HG03280 (cell line): ENCODE results near the gene KIAA1549.

ENCODE experiments used
- ATAC-seq: cut with Tn5 transposase; IDR thresholded peaks from one replicate; pipeline ENCODE4 v1.9.1; 2021; ENCODE audit warnings: mild to moderate bottlenecking, moderate library complexity; ENCODE audit not compliant: unreplicated experiment

Gene KIAA1549

DNA sequence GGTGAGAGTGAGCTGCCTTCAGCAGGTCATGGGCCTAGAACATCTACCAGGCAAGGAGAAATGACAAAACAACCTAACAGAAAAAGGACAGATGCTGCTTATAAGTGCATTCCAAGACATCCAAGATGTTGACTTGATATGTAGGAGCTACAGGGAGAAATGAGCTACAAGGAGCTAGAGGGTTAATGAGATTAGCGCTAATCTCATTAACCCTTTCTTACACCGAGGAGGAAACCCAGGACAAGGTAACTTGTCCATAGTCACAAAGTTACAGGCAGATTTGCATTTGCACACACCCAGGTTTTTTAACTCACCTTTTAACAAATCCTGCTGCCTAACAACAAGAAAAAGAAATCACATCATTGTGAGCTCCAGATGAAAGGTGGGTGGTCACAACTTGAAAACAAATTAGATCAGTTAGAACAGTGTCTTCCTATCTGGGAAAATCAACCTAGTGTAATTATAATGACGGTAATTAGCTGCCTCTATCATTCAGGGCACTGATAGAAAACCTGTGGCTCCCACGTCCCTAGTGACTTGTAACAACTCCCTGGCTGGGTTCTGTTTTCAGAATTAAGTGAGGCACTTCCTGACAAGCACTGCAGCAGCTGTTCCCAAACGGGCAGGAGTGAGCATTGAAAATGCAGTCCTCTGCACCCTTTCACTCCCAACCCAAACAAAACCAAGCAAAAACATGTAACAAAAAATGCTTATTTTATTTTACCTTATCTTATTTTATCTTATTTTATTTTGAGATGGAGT is 5.7 kb downstream of the KIAA1549 start:
- ATAC-seq: no peak

DNA sequence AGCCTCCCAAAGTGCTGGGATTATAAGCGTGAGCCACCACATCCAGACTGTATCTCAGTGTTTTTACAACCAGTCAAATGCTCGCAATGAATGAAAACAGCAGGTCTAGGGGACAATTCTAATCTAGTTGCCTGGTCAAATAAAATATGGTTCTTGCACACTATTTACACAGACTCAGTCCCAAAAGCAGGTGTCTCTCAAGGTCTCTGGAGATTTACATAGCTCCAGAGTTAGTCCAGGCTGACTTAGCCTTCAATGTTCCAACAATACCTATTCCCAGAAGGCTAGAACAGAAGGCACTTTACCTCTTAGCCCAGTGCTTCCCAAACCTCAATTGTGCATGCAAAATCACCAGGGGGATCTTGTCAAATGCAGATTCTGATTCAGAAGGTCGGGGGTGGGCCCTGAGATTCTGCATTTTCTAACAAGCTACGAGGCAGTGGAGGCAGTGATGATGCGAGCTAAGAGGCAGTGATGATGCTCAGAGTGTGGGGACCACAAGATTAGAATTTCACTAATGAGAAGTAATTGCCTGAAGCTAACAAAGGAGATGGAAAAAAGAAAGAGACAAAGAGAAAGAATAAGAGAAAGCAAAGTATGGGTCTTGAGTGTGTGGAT is 6.4 kb downstream of the KIAA1549 start:
- no peak for ATAC-seq

DNA sequence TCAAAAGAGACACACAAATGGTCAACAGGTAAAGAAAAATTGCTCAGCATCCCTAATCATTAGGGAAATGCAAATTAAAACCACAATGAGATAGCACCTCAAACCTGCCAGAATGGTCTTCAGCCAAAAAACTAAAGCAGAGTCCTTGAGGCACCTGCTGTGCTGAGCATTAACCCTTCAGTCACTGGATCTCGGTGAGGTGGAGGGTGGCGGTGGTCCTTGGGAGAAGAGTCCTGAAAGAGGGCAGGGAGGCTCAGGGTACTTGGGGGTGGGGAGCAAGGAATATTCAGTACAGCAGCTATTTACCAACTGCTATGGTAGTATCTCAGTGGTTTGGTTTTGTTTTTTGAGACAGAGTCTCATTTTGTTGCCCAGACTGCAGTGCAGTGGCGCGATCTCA is 7.1 kb downstream of the KIAA1549 start:
- no peak for ATAC-seq

DNA sequence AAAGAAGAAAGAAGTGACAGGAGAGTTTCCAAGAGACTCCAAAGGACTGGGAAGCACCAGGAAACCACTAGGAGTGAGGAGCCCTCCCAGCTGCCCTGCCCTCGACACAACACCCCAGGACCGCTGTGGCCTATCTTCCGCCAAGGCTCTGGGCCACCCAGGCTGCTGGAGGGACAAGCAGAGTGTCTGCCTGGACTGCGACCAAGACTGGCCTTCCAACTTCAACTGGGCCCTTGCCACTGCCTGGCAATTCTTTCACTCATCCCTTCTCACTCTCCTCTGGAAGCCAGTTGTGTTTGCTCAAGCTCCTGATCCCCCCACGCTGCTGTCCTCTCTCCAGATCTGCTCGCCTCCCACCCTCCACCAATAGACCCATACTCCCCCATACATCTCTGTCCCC is 10.2 kb downstream of the KIAA1549 start:
- ATAC-seq: no peak

DNA sequence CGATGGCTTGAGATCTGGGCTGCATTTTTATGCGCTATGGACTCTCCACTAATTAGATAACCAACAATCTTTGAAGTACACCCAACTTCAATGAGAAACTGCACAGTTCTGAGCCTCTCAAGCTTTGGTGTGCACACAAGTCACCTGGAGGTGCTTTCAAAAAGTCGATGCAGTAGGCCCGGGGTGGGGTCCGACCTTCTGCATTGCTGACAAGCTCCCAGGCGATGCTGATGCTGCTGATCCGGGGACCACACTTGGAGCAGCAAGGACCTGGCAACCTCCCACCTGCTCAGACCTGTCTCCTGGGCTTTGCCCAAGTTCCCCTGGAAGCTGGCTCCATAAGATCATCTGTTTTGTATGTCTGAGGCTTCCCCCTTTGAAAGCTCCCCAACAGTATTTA is 10.7 kb downstream of the KIAA1549 start:
- ATAC-seq: no peak

DNA sequence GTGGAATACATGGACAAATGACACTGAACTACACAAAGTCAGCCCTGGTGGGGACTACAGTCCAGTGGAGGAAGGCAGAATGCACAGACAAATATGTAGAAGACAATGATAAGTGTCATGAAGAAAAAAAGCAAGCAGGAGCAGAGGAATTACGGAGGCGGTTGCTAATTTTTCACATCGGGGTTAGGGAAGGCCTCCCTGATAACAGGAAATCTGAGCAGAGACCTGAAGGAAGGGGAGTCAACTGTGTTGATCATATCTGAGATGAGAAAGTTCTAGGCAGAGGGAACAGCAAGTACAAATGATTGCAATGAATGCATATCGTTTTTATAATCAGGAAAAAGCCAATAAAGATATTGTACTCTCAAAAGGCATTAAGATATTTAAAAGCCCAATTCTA is 14.0 kb downstream of the KIAA1549 start:
- ATAC-seq: no peak

DNA sequence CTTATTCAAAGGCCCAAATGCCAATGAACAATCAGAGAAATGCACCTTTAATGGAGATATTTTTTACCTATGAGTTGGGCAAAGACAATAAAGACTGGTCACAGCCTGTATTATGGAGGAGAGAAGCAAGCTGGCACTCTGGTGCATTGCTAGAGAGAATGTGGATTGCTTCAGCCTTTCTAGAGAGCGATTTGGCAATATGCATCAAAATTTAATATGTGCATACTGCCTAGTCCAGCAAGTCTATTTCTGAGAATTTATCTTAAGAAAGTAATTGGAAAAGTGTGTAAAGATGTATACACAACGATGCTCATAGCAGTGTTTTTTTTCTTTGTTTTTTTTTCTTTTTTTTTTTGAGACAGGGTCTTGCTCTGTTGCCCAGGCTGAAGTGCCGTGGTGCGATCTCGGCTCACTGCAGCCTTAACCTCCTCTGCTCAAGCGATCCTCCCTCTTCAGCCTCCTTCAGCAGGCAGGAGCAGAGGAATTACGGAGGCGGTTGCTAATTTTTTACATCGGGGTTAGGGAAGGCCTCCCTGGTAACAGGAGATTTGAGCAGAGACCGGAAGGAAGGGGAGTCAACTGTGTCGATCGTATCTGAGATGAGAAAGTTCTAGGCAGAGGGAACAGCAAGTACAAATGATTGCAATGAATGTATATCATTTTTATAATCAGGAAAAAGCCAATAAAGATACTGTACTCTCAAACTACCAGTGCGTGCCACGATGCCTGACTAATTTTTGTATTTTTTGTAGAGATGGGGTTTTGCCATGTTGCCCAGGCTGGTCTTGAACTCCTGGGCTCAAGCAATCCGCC is 16.4 kb downstream of the KIAA1549 start:
- no peak for ATAC-seq

DNA sequence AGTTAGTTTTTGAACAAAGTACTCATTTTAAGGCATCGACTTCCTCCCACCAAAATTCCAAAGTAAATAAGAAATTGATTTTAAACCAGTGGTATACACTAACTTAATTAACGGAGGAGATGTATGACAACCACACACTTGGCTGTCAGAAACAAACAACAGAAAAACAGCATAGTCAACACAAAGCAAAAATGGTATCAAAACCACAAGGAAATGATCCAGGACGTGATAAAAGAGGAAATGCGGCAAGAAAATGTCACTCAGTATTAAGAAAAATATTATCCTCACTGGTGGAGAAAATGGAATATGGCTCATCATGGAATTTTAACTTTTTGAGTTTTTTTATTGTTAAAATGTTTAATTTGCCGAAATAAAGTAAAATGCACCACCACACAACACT is 17.5 kb downstream of the KIAA1549 start:
- no peak for ATAC-seq

DNA sequence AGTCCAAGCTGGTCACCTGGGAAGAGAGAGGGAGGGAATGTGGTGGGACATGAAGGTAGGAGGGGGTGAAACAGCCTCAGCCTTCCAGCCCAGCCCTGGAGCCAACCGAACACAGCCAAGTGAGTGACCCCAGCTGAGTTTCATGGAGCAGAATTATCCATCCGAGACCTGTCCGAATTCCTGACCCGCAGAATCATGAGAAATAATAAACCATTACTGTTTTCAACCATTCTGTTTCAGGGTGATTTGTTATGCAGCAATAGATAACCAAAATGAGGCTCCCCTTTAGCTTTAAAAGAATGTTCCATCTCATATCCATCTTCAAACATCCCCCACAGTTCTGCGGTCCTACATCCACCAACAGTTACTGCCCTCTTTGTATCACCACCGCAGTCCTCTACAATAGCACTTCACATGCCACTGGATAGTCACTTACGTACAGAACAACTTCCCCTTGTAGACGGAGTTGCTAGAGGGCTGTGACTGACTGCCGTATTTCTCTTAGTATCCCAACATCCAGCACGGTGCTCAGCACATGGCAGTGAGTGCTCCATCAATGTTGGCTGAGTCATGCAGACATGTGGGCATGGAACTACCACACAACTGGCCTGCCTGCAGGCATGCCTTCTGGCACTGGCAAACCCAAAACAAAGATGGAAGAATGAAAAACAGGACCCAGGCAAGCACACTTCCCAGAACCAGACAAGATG is 18.5 kb downstream of the KIAA1549 start:
- ATAC-seq: no peak

DNA sequence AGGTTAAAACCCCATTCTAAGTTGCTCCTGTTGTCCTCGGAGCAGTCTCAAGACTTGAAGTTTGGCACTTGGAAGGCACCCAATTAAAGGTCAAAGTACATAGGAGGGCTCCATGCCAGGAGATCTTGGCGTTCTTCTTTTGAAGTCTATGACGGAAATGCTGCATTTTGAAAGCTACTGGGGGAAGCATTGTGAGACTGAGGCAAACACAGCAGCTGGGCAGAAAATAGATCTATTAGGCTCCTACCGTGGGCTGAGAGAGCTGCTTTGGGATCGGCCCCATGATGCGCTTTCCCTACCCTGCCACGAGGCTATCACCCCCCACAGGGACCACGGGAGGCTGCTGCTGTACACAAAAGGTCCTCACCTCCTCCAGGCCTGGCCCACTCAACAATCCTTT is 20.0 kb downstream of the KIAA1549 start:
- no peak for ATAC-seq

DNA sequence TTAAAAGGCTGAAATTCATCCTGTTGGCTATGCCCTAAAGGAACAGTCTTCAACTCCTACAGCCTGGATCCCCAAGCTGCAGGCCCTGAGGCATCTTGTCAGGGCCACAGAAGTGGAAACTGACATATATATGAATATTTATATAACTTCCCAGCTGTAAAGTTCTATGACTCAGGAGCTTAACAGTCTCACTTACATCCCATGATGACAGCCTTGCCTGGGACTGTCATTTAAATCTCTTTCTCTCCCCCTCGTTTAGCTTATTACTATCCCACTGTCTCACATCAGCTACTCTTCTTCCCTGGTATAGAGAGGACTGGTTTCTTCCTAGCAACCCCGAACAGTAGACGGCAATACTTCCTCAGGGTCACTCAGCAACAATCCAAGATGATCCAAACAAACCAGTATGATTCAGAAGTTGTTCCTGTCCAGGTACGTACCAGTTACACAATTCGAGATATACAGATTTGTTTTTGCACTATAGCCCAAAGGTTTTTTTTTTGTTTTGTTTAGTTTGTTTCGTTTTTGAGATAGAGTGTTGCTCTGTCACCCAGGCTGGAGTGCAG is 22.7 kb downstream of the KIAA1549 start:
- ATAC-seq: no peak

DNA sequence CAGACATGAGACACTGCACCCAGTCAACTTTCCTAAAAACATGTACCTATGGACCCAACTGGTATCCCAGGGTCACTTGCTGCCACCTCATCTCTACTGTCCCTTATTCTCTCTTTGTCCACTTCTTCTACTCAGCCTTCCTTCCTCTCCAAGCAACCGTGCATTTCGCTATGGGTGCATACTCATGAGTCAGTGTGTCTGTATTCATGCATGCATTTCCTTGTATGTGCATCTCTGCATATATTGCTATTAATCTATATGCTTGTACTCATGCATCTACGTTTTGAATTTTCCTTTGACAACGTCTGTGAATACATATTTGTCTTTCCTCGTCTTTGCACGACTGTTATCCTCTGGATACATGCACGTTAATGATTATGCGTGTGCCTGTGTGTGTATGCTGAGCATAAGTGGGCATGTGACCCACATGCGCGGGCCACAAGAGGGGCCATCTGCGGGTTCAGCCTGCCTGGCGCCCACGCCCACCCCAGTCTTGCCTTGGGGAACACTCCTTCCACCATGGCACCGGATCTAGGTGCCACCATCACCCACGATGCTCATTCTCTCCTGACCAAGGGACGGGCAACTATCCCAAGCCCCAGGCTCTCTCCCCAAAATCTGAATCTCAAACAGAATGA is 23.3 kb downstream of the KIAA1549 start:
- no peak for ATAC-seq

DNA sequence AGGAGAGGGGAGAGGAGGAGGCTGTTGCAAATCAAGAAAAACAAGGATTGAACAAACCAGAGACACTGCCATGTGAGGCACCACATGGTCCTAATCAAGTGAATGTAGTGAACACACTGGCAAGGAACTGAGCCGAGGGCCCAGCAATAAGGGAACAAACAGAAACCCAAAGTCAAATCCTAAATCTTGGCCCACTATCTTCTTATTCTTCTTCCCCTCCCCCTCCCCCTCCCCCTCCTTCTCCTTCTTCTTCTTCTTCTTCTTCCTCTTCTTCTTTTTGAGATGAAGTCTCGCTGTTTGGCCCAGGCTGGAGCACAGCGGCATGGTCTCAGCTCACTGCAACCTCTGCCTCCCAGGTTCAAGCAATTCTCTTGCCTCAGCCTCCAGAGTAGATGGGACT is 24.0 kb downstream of the KIAA1549 start:
- ATAC-seq: no peak

DNA sequence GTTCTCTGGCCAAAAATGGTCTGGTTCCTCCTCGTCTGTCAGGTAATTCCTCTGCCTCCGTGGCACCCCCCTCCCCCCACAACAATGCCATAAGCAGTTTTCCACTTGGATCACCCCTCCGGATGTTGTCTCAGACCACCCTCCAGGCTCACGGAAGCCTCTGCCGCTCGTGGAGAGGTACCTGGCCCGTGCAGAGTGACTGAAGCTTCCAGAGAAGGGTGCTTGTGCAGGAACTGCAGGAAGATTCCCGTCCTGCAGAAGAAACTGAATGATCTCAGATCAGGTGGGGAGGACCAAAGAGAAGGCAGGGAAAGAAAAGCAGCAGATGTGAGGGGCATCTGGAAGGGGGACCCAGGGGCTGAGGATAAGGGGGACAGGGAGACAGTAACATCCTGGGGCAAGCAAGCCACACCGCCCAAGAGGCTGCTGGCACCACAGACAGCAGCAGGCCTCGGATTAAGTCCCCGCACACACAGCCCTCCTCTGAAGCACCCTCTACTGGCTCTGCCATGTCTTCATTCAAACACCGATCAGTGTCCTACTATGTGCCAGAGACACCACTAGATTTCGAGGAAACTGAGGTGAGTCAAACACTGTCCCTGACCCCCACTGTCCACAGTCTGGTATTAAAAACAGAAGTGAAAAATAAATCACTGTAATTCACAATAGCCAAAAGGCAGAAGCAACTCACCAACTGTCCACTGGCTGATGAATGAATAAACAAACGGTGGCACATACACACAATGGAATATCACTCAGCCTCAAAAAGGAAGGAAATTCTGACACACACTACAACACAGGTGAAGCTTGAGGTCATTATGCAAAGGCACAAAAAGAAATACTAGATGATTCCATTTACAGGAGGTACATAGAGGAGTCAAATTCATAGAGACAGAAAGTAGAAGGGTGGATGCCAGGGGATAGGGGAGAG is 26.4 kb downstream of the KIAA1549 start:
- ATAC-seq: no peak

DNA sequence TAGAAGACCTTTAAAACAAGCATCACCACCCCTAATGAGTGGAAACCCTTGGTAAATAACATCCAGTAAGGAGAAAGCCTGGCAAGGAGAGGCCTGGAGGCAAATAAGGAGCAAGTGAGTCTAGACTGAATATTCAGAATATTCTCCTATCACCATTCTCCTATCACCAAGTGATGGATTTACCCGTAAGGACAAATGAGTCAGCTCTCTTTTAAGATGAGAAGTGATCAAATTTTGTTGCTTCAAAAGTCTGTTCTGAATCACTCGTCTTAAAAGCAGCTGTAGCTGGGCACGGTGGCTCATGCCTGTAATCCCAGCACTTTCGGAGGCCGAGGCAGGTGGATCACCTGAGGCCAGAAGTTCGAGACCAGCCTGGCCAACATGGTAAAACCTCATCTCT is 28.4 kb downstream of the KIAA1549 start:
- ATAC-seq: no peak

DNA sequence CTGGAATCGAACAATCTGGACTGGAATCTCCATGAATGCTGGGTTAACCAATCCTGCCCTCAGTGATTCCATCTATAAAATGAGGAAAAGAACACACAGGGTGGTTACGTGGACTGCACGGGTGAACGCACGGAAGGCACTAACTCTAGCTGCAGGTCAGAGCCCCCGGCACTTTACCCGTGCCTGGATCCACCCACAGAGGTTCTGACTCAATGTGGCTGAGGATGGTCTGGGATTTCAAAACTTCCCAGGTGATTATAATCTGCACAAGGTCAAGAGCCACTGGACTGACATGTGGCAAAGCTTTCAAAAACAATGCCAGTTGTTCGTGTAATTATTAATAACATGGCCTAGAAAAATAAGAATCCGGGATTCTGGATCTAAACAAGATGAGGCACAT is 29.2 kb downstream of the KIAA1549 start:
- no peak for ATAC-seq

DNA sequence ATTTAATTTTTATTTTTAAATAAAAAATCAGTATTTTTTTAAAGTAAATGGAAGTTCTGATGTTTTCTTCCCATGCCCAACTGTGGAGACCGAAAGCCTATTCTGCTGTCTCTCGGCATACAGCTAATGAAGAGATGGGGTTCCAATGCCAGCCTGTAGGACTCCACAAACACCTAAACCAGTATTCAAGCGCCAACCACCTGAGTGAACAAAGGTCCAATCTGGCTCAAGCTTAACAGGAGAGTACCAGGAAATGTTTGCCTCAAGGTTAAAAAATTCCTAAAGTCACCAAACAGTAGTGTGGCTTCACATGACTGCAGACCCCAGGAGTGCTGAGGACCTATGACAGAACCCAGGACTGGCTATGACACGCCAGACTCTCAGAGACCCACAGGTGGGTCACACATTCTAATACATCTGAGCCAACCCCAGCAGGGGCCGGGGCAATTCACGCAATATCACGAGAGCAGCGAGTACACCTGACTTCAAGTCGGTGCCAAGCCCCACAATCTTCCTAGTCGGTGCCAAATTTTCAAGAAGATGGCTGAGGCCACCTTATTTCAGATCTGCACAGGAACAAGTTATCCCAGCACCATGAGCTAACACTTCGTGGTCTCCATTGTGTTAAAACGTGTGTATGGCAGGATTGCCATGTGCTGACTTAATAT is 31.6 kb downstream of the KIAA1549 start:
- ATAC-seq: no peak

DNA sequence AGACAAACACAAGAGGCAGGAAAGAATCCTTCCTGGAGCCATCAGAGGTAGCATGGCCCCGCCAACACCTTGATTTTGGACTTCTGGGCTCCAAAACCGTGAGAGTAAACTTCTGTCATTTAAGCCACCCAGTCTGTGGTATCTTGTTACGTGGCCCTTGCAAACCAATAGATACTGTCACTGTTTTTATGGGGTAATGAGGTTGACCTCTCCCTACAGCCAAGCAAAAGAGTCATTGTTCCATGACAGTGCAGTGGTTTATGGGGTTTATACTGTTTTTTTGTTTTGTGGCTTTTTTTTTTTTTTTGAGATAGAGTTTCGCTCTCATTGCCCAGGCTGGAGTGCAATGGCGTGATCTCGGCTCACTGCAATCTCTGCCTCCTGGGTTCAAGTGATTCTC is 32.8 kb downstream of the KIAA1549 start:
- no peak for ATAC-seq

DNA sequence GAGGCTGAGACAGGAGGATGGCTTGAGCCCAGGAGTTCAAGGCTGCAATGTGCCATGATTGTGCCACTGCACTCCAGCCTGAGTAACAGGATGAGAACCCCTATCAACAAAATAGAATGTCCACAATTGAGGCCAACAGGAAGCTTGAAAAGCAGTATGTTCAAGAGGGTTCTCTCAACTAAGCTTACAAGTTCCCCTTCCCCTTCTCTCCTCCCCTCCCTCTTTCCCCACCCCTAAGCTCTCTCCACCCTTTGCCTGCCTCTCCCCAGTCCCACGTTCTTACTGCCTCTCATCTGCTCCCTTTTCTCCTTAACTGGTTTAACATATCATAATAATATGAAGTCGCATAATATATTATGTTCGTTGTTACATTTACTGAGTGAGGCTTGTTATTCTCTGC is 35.4 kb downstream of the KIAA1549 start:
- no peak for ATAC-seq
